ENCODE measurements around the gene ZER1. TPM values are rescaled to one million over a fixed set of nuclear protein-coding genes. Genes with fewer than 3 reads are reported as not detected.

ZER1 gene
- total RNA-seq, 2 experiments from 2014 or later: 15.3 to 15.9 TPM

DNA sequence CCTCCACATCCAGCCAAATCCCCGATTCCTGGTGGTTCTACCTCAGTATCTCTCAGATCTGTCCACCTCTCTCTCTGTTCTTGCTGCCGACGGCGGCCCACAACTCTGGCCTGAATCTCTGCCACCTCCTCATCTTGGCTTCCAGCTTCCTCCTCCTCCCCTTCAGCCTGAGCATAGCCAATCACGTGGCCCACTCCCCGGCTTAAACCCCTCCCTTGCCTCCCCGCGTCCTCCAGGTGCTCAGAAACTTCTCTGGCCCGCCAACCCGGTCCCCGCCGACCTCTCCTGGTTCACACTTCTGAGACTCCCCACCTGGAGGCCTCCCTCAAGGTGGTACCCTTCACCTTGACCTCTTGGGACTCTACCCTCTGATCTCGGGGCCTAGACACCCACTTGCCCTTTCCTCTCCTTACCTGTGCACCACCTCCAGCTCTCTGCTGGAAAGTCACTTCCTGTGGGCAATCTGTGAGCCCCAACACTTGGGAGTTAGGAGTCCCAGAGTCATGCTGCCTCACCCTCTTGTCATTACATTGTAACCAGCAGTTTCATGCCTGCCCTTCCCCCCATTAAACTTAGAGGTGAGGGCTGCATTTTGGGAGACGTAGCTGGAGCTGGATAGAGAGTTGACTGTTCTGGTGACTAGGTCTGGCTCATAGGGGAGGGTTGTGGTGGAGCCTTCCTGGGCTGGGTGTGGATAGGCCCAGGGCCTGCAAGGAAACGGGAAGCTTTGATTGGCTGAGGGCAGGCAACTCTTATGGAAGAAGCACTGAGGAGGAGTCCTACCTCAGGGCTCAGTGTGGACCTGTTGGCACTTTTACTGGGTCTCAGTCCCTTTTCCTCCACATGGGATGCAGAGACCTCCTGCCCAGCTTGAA, 87.2 kb downstream of the ZER1 start:
- Mint-ChIP-seq H3K27ac (peak overlapping the region; percentile 88), H3K9me3 (ENCODE audit: insufficient read depth) (no peaks in the 10 kb centered on the region), H3K36me3 (ENCODE audit: low read depth) (peaks cover 22% of the 10 kb centered on the region), H3K4me3 (peak overlapping the region; percentile 91), H3K4me1 (ENCODE audit: low read depth) (peaks cover 53% of the 10 kb centered on the region), H3K27me3 (ENCODE audit: low read depth) (no peaks in the 10 kb centered on the region)
- DNase-seq: peak; percentile 89
- ATAC-seq: peak; percentile 66
- CTCF ChIA-PET: interaction anchor here (0.6 to 2.3 kb wide), 5 partner anchors 8 to 134 kb away, joined by 3 to 12 read pairs (median 3); partner anchors contain the start of genes ENDOG, PKN3 and ZER1
- POLR2A ChIA-PET: interaction anchor here (0.7 to 1.9 kb wide), 7 partner anchors 13 to 264 kb away, joined by 3 to 5 read pairs (median 4); partner anchors contain the start of gene ZDHHC12

DNA sequence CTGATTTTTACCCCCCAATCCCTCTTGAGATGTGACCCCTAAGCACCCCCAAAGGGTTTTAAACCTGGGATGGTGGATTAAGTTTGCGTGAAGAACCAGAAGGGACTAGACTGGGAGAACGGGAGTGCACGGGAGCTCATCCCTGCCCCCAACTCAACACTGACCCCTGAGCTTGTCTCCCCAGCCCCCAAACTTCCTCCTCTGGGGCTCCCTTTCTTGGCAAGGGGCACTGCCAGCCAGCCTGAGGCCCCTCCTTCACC, 87.7 kb downstream of the ZER1 start:
- CTCF ChIA-PET: interaction anchor here (0.9 to 2.3 kb wide), 4 partner anchors 9 to 134 kb away, joined by 3 to 12 read pairs (median 6); partner anchors contain the start of genes ENDOG and PKN3
- DNase-seq (no peak), ATAC-seq (no peak)
- H3K27ac Mint-ChIP-seq: peak overlapping the region; percentile 88
- POLR2A ChIA-PET: interaction anchor here (0.6 to 1.9 kb wide), 5 partner anchors 29 to 348 kb away, joined by 3 to 4 read pairs (median 3); partner anchors contain the start of gene ZDHHC12
- no peaks in the 10 kb centered on the region for H3K9me3 Mint-ChIP-seq (ENCODE audit: insufficient read depth)
- H3K27me3 Mint-ChIP-seq (ENCODE audit: low read depth): no peaks in the 10 kb centered on the region
- H3K4me3 Mint-ChIP-seq: peak overlapping the region; percentile 91
- peaks cover 22% of the 10 kb centered on the region for H3K36me3 Mint-ChIP-seq (ENCODE audit: low read depth)
- H3K4me1 Mint-ChIP-seq (ENCODE audit: low read depth): peaks cover 53% of the 10 kb centered on the region

DNA sequence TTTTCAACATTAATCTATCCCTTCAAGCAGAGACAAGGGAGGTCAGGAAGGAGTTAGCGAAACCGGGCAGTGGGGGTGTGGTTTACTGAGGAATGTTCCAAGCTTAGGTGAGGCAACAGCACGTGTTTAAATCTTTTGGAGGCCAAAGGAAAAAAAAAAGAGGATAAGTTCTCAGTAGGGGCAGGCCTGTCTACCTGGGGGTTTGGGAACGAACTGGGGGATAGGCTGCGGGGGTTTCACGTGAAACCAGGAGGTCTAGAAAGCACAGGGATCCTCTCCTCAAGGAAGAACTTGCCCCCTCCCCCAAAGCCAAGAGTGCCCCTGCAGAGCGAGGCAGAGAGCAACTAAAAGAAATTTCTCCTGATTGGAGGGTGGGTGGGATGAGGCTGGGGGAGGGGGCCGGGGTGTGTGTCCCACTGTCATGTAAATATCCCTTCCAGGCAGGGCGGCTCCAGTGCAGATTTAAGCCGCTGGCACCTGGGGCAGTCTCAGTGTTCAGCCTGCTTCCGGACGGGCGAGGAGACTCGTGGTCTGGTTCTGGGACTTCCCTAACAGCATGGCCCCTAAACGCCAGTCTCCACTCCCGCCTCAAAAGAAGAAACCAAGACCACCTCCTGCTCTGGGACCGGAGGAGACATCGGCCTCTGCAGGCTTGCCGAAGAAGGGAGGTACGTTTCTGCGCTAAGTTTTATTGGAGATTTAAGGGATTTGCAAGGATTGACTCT, 88.2 kb downstream of the ZER1 start:
- Mint-ChIP-seq H3K27me3 (ENCODE audit: low read depth) (no peaks in the 10 kb centered on the region), H3K4me1 (ENCODE audit: low read depth) (peaks cover 53% of the 10 kb centered on the region), H3K9me3 (ENCODE audit: insufficient read depth) (no peaks in the 10 kb centered on the region), H3K4me3 (peak overlapping the region; percentile 91), H3K27ac (peak overlapping the region; percentile 88), H3K36me3 (ENCODE audit: low read depth) (peaks cover 22% of the 10 kb centered on the region)
- ChIA-PET CTCF (interaction anchor here (1.2 to 2.3 kb wide), 3 partner anchors 9 to 135 kb away, joined by 3 to 12 read pairs (median 8); partner anchors contain the start of genes ENDOG and PKN3), POLR2A (interaction anchor here (0.6 to 1.9 kb wide), 5 partner anchors 29 to 347 kb away, joined by 3 to 4 read pairs (median 4); partner anchors contain the start of gene ZDHHC12)
- peak; percentile 34 for ATAC-seq
- peak; percentile 58 for DNase-seq

Other genes starting within 250 kb of the ZER1 start
- 100 to 1,000 TPM; 292 to 303 TPM for gene SPTAN1, start 219.3 kb downstream of the ZER1 start, total RNA-seq
- 10 to 100 TPM; 68.9 to 76.3 TPM for gene DYNC2I2, start 115.1 kb downstream of the ZER1 start, total RNA-seq
- 100 to 1,000 TPM; 574 to 607 TPM for gene SET, start 82.7 kb downstream of the ZER1 start, total RNA-seq
- 1 to 10 TPM; 7.6 to 8.0 TPM for gene PKN3, start 69.4 kb downstream of the ZER1 start, total RNA-seq
- 10 to 100 TPM; 80.4 to 88.4 TPM for gene ZDHHC12, start 47.8 kb downstream of the ZER1 start, total RNA-seq
- gene TBC1D13, start 15.3 kb upstream of the ZER1 start, total RNA-seq: 10 to 100 TPM; 19.1 to 22.5 TPM
- 10 to 100 TPM; 23.9 to 24.7 TPM for gene ENDOG, start 46.6 kb upstream of the ZER1 start, total RNA-seq
- gene SPOUT1, start 57.9 kb upstream of the ZER1 start, total RNA-seq: 10 to 100 TPM; 77.3 to 81.2 TPM
- gene KYAT1, start 110.0 kb upstream of the ZER1 start, total RNA-seq: 10 to 100 TPM; 12.6 to 13.0 TPM
- 10 to 100 TPM; 26.1 to 27.2 TPM for gene LRRC8A, start 110.2 kb upstream of the ZER1 start, total RNA-seq
- under 1 TPM; 0.55 to 0.68 TPM for gene PHYHD1, start 149.1 kb upstream of the ZER1 start, total RNA-seq
- gene DOLK, start 175.7 kb upstream of the ZER1 start, total RNA-seq: 1 to 10 TPM; 7.9 to 8.7 TPM
- 10 to 100 TPM; 83.8 to 85.2 TPM for gene NUP188, start 175.8 kb upstream of the ZER1 start, total RNA-seq

All from activated CD8-positive, alpha-beta T cell treated with anti-CD3 and anti-CD28 coated beads, Interleukin-2, amount 10 ng/mL, durations not matched to agents 7 days and 5 days (primary cell).